A673 (cell line): ENCODE data around the gene GRXCR1. TPM values are rescaled to one million over a fixed set of nuclear protein-coding genes. Genes with fewer than 3 reads are reported as not detected.

ENCODE experiments used
- BruUV-seq: library from RNA; stranded (reverse); fragments of 400-500 nt; replicated peaks from 2 replicates; lab custom pipeline; 2021; lab: Mats Ljungman, UMichigan
- CTCF ChIA-PET: fragments of 300-600 bp; sonication (Branson Sonifier 250); formaldehyde crosslinking; loops from one replicate; lab custom pipeline; 2022; ENCODE audit warnings: antibody characterized with exemption; lab: Charles Lee
- POLR2A ChIA-PET: fragments of 300-600 bp; sonication (Branson Sonifier 250); formaldehyde crosslinking; loops from one replicate; lab custom pipeline; 2022; ENCODE audit warnings: antibody characterized with exemption; ENCODE audit not compliant: low non-redundant PET; lab: Charles Lee
- DNase-seq: peaks from one replicate; pipeline ENCODE4 v3.0.0-alpha.2; 2015; ENCODE audit warnings: low spot score
- H3K27ac ChIP-seq: fragments of 200-600 bp; sonication (generic); 2 replicates; pipeline ENCODE4 v1.5.1; 2016; ENCODE audit warnings: mixed run types, low read depth, mild to moderate bottlenecking, mixed read lengths, antibody characterized with exemption, low read length; ENCODE audit not compliant: poor library complexity, severe bottlenecking
- H3K27me3 ChIP-seq: fragments of 200-600 bp; sonication (generic); replicated peaks from 2 replicates; pipeline ENCODE4 v1.6.1; 2017; ENCODE audit warnings: mixed run types, low read depth, mild to moderate bottlenecking, mixed read lengths, antibody characterized with exemption, low read length; ENCODE audit not compliant: insufficient read depth, poor library complexity
- H3K36me3 ChIP-seq: fragments of 200-600 bp; sonication (generic); 2 replicates; pipeline ENCODE4 v1.6.1; 2016; ENCODE audit warnings: mixed run types, mild to moderate bottlenecking, mixed read lengths, antibody characterized with exemption, low read length; ENCODE audit not compliant: insufficient read depth, poor library complexity, severe bottlenecking
- H3K4me1 ChIP-seq: fragments of 200-600 bp; sonication (generic); 2 replicates; pipeline ENCODE4 v1.6.1; 2017; ENCODE audit warnings: mixed run types, mild to moderate bottlenecking, mixed read lengths, antibody characterized with exemption, low read length; ENCODE audit not compliant: insufficient read depth, poor library complexity, severe bottlenecking
- H3K4me3 ChIP-seq: fragments of 200-600 bp; sonication (generic); 2 replicates; pipeline ENCODE4 v1.5.1; 2016; ENCODE audit warnings: low read depth, mixed run types, mild to moderate bottlenecking, mixed read lengths, low read length; ENCODE audit not compliant: poor library complexity, severe bottlenecking
- H3K9me3 ChIP-seq: fragments of 200-600 bp; sonication (generic); 2 replicates; pipeline ENCODE4 v1.6.1; 2016; ENCODE audit warnings: mixed run types, low read depth, mild to moderate bottlenecking, mixed read lengths, antibody characterized with exemption, low read length; ENCODE audit not compliant: poor library complexity, severe bottlenecking
- EZH2 ChIP-seq: fragments of 200-600 bp; sonication (generic); IDR thresholded peaks from 2 replicates; pipeline ENCODE4 v1.6.1; 2017; ENCODE audit warnings: borderline replicate concordance, low read depth, mild to moderate bottlenecking, mixed read lengths, antibody characterized with exemption, low read length; ENCODE audit not compliant: poor library complexity, severe bottlenecking
- intact Hi-C: fragments of 100-400 bp; cut with micrococcal nuclease; formaldehyde crosslinking; loops from one replicate; pipeline ENCODE4 v1.10.0; 2022; ENCODE audit not compliant: unreplicated experiment
- total RNA-seq: library from RNA; stranded (reverse); gene quantifications from 2 replicates; pipeline ENCODE4 v1.2.3, GENCODE V29; 2021
- TF ChIP-seq, protein P1 (sequence below): fragments of 300-800, 200-600 bp; sonication (generic); conservative IDR thresholded peaks from 2 replicates; pipeline ENCODE4 v1.5.1; 2017; ENCODE audit warnings: low read depth, mild to moderate bottlenecking, antibody characterized with exemption, low read length, moderate library complexity, mixed read lengths

GRXCR1 gene
- total RNA-seq, 1 experiment from 2014 or later = not detected

DNA sequence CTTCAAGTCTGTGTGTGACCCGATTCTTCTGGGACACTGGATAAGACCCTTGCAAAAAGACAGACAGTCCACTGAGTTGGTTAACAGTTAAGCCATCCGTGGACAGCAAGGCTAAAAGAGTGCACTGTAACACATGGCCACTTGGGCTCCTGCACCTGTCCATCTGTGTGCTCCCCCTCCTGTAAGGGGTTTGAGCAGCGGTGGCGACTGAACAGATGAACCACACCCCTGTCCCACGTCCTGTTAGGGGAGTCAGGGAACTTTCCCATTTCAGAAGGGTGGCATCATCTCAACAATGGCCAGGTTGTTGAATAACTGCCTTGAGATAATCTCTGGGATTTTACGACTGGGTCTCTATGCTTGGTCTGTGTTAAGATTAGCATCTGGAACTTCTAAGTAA lies 178.6 kb downstream of the GRXCR1 start:
- Histone ChIP-seq H3K36me3 (no peaks in the 10 kb centered on the region), H3K27me3 (no peaks in the 10 kb centered on the region), H3K9me3 (peaks cover 21% of the 10 kb centered on the region), H3K4me3 (no peak overlapping the region), H3K27ac (no peak overlapping the region), H3K4me1 (no peaks in the 10 kb centered on the region)
- BruUV-seq = no TSS peak
- no peak for DNase-seq
- intact Hi-C loops = no loop called here
- ChIA-PET CTCF (no interaction called here), POLR2A (no interaction called here)
- TF ChIP-seq EZH2 = no peak
- TF ChIP-seq, protein P1, sequence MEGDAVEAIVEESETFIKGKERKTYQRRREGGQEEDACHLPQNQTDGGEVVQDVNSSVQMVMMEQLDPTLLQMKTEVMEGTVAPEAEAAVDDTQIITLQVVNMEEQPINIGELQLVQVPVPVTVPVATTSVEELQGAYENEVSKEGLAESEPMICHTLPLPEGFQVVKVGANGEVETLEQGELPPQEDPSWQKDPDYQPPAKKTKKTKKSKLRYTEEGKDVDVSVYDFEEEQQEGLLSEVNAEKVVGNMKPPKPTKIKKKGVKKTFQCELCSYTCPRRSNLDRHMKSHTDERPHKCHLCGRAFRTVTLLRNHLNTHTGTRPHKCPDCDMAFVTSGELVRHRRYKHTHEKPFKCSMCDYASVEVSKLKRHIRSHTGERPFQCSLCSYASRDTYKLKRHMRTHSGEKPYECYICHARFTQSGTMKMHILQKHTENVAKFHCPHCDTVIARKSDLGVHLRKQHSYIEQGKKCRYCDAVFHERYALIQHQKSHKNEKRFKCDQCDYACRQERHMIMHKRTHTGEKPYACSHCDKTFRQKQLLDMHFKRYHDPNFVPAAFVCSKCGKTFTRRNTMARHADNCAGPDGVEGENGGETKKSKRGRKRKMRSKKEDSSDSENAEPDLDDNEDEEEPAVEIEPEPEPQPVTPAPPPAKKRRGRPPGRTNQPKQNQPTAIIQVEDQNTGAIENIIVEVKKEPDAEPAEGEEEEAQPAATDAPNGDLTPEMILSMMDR = no peak

Other genes starting within 250 kb of the GRXCR1 start
- gene ATP8A1, start 235.6 kb upstream of the GRXCR1 start, total RNA-seq = 0.28 and 0.90 TPM in 2 replicates